Medulla oblongata (tissue), 1 donor: ENCODE results near the gene ACBD7.

ENCODE experiments used
- DNase-seq: peaks from one replicate; pipeline ENCODE4 v3.0.0-alpha.2; 2015; ENCODE audit errors: extremely low spot score

Gene ACBD7

DNA sequence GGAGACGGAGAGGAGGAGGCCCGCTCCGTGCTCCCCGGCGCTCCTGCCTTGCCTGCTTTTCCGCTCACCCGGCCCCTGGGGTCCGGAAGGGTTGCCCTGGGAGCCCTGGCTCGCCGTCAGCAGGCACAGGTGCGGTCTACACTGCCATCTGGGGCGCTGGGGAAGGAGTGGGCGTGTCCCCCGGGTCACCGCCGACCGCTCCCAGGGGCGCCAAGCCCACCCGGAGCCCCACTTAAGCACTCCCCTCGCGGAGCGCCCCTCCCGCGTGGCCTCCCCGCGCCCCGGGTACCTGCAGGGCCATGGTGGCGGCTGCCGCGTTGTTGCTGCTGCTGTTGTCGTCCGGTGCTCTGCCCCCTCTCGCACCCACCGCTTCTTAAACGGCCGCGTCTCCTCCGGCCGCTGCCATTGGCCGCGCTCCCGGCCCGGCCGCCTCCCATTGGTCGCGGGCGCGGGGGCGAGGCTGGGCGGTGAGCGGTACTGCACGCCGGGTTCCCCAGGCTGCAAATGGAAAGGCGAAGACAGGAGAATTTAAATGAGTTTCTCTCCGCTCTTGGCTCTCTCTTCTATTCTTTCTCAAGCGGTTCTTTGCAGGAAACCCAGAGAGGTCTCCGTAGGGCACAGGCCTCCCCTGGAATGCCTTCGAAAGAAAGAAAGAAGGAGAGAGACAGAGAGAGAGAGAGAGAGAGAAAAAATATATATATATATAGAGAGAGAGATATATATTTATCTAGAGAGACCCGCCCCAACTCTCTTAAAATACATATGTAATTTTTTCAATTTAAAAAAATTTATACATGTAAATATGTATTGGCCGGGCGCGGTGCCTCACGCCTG is at the start of gene ACBD7:
Gene ACBD7 (minus strand): TSS at position 349 of the 834 bp plus-strand sequence. CDS start 48 bp downstream, at position 301.
- peak; percentile 89 for DNase-seq

DNA sequence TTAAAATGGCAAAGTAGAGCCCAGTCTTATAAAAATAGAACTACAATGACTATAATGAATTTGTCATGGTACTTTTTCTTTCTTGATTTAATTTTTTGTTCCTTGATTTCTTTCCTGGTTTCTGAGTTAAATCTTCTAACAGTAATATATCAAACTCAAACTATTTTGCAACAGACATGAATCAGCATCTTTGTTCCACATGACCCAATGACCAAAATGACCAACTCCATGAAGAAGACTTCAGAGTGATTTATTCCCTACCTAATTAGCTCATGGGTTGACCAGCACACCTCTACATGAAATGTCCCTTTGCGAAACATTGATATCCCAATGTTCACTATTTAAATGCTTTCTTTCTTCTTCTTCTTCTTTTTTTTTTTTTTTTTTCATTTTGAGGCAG is 49.1 kb upstream of the ACBD7 start:
- DNase-seq, result no peak

DNA sequence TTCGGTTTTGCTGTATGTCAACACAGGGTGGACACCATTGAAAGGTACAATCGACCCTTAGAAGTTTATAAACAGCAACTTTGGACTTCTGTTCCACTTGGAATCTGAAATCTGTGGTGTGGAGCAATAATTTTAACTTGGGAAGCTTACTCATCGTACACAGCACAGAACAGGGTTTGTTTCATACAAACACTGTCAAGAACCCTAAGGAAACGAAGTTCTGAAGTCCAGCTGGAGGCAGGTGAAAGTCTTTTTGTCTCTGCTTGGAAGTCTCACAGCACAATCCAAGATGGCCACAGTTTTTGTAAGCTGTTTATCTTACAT is 48.4 kb upstream of the ACBD7 start:
- DNase-seq, result no peak

DNA sequence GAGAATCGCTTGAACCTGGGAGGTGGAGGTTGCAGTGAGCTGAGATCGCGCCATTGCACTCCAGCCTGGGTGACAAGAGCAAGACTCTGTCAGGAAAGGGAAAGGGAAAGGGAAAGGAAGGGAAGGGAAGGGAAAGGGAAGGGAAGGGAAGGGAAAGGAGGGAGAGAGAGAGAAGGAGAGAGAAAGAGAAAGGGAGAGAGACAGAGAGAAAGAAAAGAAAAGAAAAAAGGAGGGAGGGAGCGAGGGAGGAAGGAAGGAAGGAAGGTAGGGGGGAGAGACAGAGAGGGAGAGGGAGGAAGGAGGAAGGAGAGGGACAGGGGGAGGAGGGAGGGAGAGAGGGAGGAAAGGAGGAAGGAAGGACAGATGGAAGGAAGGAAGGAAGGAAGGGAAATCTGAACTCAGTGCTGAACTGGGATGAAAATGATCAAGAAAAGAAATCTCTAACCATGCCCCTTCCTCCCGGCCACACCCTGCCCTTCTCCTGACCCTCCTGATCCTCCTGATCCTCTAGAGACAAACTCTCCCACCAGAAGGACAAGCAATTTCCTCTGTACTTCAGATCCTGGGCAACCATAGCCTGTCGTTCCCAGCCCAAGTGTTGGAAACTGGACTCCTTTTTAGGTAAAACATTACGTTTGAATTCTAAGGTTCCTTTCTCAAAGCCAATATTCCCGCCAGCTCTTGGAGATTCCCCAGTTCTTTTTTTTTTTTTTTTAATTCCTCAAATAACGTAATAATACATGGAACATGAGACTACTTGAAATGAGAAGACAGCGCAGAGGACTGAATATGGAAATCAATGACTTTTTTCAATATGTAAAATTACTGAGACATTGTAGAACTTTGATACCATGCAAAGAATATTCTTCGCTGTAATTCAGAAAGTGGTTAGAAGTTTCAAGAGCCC is 47.8 kb upstream of the ACBD7 start:
- no peak for DNase-seq

DNA sequence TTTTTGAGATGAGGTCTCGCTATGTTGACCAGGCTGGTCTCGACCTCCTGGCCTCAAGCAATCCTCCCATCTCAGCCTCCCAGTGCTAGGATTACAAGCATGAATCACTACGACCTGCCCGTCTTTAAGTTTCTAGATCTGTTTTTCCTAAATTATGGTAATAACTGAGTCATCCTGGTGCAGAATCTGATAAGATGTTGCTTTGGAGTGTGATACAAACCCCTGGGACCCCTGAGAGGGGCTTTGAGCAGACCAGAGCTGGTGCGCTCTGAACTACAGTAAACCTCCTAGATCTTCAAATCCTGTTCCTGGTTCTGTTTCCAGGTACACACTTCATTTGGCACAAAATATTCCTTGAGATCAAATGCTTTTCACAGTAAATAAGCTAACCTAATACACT is 42.8 kb upstream of the ACBD7 start:
- no peak for DNase-seq

DNA sequence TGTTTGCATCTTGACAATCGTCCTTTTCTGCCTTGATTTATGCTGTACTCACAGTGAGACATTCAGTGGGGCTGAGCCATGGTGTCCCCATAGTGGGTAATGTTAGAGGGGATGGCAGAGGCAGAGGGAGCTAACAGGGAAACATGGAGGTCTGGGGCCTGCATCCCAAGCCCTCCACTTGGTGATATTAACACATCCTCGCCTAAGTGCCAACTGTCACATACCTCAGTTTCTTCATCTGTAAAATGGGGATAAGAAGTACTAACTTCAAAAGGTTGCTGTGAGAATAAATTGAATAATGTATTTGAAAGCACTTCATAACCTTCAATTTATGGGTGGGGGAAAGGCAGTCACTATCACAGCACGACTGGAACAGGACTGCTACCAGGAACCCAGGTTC is 36.3 kb upstream of the ACBD7 start:
- DNase-seq, result no peak

DNA sequence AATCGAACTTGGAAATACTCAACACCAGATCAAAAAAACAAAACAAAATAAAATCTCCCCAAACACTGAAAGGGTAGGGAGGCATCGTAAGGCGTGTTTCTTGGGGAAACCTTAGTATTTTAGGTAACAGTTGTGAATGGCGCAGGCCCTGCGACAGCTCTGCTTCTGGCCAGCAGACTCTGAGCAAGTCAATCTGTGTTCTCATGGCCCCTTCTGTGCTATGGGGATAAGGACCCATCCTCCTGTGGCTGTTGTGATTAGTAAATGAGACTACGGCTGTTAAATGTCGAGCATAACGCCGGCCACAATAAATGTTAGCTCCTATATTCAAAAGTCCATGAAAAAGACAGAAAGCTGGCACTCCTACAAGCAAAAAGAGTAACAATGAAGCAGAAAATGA is 35.6 kb upstream of the ACBD7 start:
- DNase-seq, result no peak

DNA sequence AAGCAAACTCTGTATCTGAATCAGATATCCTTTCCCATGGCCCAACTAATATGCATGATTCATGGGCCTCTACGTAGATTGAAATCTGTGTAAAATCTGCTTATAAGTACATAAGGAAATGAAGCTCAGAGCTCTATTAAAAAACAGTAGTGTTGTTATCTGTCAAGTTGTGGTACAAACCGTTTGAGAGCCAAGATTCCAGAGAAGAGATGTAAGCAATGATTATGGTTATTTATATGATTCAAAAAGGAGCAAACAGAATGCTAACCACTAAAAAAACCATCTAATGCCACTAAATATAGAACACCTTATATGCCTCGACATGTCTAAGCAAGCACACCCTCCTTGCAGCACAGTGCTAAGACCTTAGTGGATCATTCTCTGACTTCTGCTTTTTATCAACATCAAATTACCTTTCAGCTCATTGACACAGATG is 35.2 kb upstream of the ACBD7 start:
- DNase-seq, result no peak

DNA sequence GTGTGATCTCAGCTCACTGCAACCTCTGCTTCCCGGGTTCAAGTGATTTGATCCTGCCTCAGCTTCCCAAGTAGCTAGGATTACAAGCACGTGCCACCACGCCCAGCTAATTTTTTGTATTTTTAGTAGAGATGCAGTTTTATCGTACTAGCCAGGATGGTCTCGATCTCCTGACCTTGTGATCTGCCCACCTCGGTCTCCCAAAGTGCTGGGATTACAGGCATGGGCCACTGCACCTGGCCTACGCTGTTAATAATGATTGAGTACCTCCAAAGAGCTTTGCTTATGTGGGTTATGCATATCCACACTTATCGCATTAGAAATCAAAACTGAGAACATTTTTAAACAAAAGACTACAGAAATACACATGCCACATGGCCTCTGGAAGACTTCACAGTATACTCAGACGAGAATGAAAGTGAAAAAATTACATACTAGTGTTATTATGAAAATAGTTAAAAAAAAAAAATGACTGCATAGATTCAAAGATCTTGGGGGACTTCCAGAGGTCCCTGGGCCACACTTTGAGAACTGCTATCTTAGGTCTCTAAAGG is 34.0 kb upstream of the ACBD7 start:
- no peak for DNase-seq

DNA sequence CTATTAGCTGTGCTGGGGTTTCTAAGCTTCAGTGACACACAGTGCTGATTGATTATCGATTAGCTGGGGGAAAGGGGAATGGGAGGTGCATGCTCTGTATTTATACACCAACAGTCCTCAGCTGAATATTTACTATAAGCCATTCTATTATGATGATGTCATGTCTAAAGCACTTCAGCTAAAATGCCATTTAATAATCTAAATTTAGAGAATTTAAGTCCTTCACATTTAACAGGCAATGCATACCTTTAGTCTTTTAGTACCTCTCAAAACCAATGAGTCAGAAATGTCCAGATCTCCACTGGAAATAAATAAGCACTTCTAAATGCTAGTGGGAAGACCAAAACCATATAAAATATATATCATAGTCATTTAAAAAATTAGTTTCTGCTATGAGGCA is 33.1 kb upstream of the ACBD7 start:
- no peak for DNase-seq

DNA sequence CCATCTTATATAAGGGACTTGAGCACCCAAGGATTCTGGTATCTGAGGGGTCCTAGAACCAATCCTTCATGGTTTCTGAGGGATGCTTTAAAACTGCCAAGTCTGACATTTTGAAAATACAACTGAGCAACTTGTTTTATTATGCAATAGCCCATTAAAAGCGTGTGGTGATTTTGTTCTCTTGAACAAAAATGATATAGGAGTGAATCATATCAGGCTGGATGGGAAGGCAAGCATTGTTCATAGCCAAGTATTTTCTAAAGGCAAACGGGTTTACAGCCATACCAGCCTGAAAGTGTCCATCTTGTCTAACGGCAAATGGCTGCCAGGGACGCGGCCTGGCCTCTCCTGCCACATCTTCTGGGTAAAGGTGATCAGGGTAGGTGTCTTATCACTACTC is 31.9 kb upstream of the ACBD7 start:
- no peak for DNase-seq

DNA sequence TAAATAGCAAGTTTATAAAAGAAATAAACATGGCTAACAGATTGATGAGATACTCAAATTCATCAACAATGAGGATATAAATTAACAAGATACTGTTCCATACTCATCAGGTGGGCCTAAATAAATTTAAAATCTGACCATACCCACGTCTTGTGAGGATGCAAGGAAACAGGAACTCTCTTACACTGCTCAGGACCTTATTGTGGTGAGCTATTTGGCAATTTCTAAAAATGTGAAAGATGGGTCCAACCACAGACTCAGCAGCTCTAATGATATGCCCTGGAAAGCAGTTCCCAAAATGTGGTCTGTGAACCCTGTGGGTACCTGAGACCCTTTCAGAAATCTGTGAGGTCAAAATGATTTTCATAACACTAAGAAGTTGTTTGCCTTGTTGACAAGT is 30.0 kb upstream of the ACBD7 start:
- no peak for DNase-seq

DNA sequence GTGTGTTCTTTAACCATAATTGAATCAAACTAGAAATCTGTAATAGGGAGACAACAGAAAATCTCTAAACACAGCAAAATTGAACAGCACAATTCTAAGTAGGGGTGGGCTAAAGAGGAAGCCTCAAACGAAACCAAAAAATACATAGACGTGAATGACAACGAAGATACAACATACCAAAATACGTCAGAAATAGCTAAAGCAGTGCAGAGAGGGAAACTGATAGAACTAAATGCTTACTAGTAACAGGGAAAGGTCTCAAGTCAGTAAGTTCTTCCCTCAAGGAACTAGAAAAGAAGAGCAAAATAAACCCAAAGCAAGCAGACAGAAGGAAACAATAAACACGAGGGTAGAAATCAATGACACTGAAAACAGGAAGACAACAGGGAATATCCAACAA is 27.6 kb upstream of the ACBD7 start:
- DNase-seq, result no peak

DNA sequence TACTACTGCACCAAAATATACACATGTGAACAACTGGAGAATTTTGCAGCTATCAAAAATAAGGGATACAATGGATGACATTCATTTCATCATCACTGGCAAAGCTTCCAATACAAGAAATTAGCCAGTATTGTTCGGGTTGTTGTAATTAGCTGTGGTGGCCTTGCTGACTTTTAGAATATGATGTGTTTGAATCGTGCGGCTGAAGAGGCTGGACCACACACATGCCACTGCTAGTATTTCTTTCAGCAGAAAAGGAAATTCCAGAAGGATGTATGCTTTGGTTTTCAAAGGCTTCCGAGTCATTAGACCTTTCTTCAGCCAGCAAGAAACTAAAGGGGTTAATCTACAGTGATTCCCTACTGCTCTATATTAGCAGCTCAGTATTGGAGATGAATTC is 25.2 kb upstream of the ACBD7 start:
- no peak for DNase-seq

DNA sequence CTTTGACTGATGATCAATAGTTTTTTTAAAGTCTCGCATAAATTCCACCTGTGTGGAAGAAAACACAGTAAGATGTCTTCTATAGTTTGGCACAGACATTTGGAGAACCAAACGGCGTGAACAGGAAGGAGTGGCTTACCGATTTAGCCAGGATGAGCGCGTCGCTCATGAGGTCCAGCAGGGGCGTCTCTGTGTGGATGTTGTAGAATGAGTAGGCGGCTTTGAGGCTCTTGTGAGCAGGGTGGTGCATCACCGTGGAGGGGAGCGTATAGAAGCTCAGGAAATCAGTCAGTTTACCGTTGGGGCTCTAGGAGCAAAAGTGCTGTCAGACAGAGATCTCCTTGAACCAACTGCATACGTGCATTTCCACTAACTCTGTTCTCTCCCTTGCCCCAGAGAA is 24.1 kb upstream of the ACBD7 start:
- no peak for DNase-seq

DNA sequence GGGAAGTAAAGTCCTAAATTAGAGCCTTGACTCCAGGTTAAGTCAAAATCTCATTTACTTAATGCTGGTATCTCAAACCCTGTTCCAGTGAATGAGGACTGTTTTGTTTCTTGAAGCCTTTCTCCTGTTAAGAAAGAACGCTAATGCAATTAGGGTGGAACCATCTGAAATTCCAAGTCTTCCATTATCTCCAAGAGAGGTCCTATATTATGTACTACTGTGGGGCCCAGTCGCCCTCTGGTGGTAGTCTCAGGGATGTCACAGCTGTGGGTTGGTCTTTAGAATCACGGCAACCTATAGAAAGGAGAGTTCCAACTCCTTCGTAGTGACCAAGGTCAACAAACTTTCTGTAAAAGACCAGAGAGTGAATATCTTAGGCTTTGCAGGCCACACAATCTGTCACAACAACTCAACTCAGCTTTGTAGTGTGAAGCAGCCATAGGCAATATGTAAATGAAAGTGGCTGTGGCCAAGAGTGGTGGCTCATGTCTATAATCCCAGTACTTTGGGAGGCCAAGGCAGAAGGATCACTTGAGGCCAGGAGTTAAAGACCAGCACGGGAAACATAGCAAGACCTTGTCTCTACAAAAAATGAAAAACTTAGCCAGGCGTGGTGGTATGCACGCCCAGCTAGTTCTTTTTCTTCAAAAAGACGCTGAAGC is 17.9 kb upstream of the ACBD7 start:
- peak; percentile 78 for DNase-seq

DNA sequence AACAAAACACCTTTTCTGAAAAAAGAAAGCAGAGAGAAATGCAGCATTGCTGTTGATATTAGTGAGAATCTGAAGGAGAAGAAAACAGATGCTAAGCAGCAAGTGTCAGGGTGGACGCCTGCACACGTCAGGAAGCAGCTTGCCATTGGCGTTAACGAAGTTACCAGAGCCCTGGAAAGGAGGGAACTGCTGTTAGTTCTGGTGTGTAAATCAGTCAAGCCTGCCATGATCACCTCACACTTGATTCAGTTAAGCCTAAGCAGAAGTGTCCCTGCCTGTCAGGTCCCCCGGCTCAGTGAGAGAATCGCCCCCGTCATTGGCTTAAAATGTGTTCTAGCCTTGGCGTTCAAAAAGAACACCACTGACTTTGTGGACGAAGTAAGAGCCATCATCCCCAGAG is 14.9 kb upstream of the ACBD7 start:
- DNase-seq, result no peak

DNA sequence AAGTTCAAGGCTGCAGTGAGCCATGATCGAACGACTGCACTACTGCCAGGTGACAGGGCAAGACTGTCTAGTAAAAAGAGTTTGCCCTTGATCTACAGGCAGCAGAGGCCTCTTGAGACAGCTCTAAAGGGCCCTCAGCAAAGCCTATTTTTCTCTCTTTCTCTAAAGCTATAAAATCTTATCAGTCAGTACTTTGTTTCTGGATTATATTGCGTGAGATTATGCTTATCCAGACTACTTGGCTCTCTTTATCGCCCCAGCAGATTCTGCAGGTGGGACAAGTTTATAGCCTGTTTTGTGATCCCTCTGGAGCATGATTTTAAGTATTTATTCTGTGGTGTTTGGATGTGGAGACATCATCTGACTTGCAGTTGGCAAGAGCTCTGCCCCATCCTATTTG is 11.3 kb upstream of the ACBD7 start:
- DNase-seq, result no peak

DNA sequence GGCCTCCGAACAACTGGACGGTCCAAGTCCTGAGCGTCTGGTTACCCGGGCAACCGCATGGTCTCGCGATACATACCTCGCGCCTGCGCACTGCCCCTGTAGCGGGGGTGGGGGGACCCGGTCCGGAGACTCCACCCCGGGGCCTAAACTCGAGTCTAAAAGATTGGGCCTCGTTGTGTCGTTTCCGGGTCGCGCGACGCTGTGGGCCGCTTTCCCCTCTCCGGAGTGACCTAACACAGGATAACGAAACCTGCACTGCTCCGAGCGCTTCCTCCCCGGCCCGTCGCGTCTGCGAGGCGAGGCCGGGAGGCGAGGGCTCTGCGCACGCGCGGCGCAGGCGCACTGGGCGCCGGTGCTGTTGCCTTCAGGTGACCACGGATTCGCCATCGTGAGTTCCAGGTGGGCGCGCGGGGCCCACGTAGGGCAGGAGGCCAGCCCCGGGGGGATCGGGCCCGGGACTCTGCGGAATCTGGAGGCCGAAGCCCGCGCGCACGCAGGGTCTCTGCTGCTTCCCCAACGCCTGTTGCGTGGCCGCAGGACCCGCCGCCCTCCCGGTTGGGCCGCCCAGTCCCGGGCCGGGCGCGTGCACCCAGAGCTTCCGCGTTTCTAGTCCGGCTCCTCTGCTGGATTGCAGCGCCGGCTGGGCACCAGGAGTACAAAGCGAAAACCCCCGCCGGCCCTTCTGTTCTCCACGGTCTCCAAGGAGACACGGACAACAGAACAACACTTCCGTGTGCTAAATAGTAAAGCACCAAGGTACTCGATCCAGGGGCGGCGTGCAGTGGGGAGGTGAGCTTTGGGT is 8.6 kb upstream of the ACBD7 start, which contains the start of gene RPP38:
Gene RPP38 (plus strand): TSS at position 345 of the 802 bp plus-strand sequence. CDS start 5,960 bp downstream, outside the sequence.
- peak; percentile 97 for DNase-seq

DNA sequence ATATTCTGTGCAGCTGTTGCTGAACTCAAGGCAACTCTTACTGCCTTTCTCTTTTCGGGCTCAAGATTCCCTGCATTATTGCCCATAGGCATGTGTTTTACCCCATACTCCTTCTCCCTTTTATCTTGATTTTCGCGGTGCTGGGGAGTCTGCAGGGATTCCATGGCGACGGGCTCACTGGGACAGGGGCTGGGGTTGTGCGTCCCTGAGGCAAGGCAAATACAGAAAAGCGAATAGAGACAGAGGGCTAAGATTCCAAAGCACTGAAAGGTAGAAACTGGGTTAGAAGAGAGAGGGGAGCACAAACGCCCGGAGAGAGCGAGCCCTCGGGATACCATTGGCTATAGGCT is 8.1 kb upstream of the ACBD7 start:
- no peak for DNase-seq

DNA sequence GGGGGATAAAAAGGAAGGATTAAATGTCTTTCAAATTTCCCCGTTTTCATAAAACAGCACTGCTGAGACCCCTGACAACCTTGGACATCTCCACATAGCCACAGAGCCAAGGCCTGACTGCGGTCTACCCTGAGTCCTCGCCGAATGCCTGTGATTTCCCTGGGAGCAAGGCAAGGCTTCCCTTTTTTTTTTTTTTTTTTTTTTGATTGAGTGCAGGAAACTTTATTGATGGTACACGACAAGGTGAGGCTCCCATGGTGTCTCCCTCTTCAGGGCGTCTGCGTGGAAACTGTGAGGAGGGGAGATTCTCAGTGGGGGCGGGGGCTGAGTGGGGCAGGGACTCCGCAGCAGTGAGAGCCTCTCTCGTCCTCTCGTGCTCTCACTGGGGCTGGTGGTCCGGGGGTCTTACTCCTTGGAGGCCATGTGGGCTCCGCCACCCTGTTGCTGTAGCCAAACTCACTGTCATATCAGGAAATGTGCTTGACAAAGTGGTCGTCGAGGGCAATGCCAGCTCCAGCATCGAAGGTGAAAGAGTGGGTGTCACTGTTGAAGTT is 4.4 kb upstream of the ACBD7 start:
- no peak for DNase-seq
